ENCODE measurements around the gene SYNPR.

Gene SYNPR

DNA sequence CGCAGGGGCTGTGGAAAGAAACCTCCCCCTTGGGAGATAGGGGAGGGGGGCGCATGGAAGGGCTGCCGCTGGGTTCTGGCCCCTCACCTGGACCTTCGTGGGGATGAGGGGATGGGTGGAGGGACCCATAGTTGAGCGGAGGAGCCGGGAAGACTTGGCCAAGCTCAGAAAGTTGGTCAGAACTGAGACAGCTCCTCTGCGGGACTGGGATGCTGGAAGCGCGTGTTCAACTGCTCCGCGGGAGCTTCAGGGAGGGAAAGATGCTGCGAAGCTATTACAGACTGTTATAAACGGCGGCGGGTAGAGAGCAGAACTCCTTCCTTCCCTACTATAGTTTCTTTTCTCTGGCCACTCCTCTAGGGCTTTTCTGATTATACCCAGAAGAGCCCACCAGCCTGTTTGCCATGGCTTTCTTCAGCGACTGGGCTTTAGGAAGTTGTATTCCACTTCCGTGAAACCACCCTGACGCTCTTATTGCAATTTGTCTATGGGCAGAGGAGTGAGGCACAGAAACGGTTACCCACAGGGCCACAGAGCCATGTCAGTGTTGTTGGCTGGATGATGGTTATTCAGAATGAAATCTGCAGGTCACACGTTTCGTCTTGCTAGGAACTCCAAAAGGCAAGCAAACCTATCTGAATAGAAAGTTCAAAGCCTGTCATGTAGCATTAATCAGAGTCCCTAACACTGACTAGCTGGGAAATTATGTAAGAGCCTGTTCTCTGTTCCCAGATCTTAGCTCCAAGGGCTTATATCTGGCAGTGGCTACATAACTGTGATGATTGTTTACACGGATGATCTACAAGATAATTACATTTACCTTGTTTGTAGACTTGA, 1.1 kb downstream of the SYNPR start:
- TF ChIP-seq CTCF (conservative IDR thresholded peaks at IDR 0.05; ENCODE audit: low read length): no peak
- no peak overlapping the region for H3K4me3 ChIP-seq (ENCODE audit: low read length)
- DNase-seq (ENCODE audit: low read depth): no peak

DNA sequence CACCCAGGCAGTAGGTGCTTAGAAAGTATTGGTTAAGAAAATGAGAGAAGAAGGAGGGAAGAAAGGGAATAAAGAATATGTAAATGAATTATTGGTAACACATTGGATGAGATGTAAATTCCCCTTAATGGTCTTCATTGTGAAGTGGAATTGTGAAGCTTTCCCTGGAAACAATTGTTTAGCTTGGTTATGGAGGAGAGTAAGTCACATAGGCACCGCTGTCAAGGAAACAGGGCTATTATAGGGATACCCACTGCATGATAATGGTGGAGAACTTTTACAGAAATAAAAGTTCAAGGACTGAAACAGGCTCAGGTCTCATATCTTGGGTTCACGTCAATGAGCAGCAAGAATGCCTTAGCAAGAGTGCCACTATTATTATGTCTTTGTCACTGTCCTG, 9.5 kb downstream of the SYNPR start:
- TF ChIP-seq CTCF (conservative IDR thresholded peaks at IDR 0.05; ENCODE audit: low read length): no peak
- no peak overlapping the region for H3K4me3 ChIP-seq (ENCODE audit: low read length)
- no peak for DNase-seq (ENCODE audit: low read depth)

DNA sequence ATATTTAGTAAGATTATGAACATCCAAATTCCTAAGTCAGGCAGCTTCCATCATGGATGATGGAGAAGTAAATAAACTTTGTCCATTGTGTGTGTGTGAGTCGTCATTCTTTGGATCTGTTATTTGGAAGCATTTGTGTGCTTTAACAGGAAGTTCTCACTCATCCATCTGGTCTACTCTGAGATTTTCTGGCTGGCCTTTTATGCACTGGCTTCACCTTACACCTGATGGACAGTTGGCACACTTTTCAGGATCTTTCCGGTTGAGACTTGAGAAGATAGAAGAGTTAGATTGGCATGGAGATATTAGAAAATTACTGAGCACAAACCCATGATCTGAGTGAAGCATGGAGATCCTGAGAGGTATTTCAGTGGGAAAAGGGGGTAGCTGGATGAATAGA, 12.6 kb downstream of the SYNPR start:
- no peak overlapping the region for H3K4me3 ChIP-seq (ENCODE audit: low read length)
- DNase-seq (ENCODE audit: low read depth): no peak
- TF ChIP-seq CTCF (conservative IDR thresholded peaks at IDR 0.05; ENCODE audit: low read length): no peak

DNA sequence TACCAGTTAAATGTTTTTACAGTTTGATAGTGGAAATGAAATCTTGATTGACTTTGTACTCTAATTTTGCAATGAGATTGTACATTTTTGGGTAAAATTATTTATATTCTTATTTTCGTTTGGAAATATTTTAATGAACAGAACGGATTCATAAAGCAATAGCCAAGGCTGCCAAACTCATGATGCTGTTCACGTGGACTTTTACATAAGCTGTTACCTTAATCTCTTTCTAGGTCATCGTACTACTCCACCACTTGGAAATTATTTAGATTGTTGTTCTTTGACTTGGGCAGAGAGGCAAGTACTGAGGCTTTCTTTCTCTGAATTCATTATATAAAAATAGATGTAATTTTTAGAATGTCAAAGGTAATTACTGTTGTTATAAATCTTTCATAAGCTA, 16.2 kb downstream of the SYNPR start:
- no peak for DNase-seq (ENCODE audit: low read depth)
- no peak overlapping the region for H3K4me3 ChIP-seq (ENCODE audit: low read length)
- no peak for TF ChIP-seq CTCF (conservative IDR thresholded peaks at IDR 0.05; ENCODE audit: low read length)

DNA sequence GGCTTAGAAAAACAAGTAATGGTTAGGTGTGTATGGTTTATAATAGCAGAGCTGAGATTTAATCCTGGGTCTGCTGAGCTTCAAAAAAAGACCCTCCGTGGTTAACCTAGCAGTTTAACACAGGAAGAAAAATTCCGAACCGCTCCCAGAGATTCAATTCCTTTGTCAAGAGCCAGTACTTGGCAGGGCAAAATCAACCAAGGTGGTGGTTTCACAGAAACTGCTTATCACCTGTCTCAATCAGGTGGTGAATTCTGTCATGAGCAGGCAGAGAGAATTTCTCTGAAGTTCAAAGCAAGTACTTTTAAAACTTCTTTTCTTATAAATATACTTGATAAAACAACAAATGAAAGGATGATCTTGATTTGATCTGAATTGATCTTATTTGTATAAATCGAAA, 17.2 kb downstream of the SYNPR start:
- no peak for TF ChIP-seq CTCF (conservative IDR thresholded peaks at IDR 0.05; ENCODE audit: low read length)
- no peak for DNase-seq (ENCODE audit: low read depth)
- H3K4me3 ChIP-seq (ENCODE audit: low read length): no peak overlapping the region

- no peak for TF ChIP-seq CTCF (conservative IDR thresholded peaks at IDR 0.05; ENCODE audit: low read length)
- H3K4me3 ChIP-seq (ENCODE audit: low read length): no peak overlapping the region
- DNase-seq (ENCODE audit: low read depth): no peak
Observed at GRCh38 chr3:63295806-63296205, 17.7 kb downstream of the SYNPR start.

DNA sequence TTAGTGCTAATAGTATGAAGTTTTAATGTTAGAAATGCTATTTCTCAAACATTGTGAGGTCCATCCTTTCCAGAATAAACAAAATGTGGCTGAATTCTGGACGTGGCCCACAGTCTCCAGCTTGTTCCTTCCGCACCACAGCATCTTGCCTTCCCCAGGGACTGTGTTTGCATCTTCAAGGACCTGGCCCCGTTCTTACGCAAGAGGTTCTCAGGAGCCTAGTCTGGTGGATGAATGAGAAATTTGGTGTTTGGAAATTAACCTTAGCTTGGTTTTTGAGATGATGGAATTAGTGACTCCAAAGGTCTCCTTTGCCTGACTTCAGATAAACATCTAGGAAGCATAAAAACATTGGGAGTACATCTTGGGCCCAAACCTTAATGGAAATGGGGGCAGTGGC, 18.1 kb downstream of the SYNPR start:
- H3K4me3 ChIP-seq (ENCODE audit: low read length): no peak overlapping the region
- TF ChIP-seq CTCF (conservative IDR thresholded peaks at IDR 0.05; ENCODE audit: low read length): no peak

More for the DNA sequence above, 18.1 kb downstream of the SYNPR start:
- DNase-seq (ENCODE audit: low read depth): no peak
